ENCODE measurements around the gene IL31. TPM values are rescaled to one million over a fixed set of nuclear protein-coding genes. Genes with fewer than 3 reads are reported as not detected.

The IL31 gene
- total and polyA plus RNA-seq, 2 donors (not counting 3 experiments of a cell fraction or from before 2014, with no cell fraction given) = not detected

GRCh38 chr12:122161682-122162081 lies 12.3 kb downstream of the IL31 start:
- Histone ChIP-seq H3K9me3 (replicated peaks; ENCODE audit: control insufficient read depth, insufficient read depth, low read length) (no peaks in the 10 kb centered on the region), H3K79me2 (ENCODE audit: control insufficient read depth, insufficient read depth, low read length) (no peaks in the 10 kb centered on the region), H3K4me3 (replicated peaks in 1 of 3; ENCODE audit: insufficient read depth in 1 of 3, low read depth in 1 of 3, low read length in 3 of 3) (no peak overlapping the region), H3K27me3 (ENCODE audit: control insufficient read depth in 2 of 2, insufficient read depth in 2 of 2, low read length in 2 of 2) (no peaks in the 10 kb centered on the region), H3K36me3 (ENCODE audit: control insufficient read depth in 2 of 2, extremely low read depth in 1 of 2, insufficient read depth in 2 of 2, low read length in 2 of 2) (no peaks in the 10 kb centered on the region), H3K9me1 (replicated peaks; ENCODE audit: control insufficient read depth, extremely low read depth, insufficient read depth, low read length) (no peaks in the 10 kb centered on the region), H3K27ac (ENCODE audit: insufficient read depth, low read depth, low read length) (no peak overlapping the region), H4K20me1 (replicated peaks; ENCODE audit: control insufficient read depth, extremely low read depth, insufficient read depth, low read length) (no peaks in the 10 kb centered on the region), H2AFZ (ENCODE audit: low read depth, low read length) (no peak overlapping the region), H3K4me1 (ENCODE audit: control insufficient read depth, extremely low read depth, insufficient read depth, low read length) (no peaks in the 10 kb centered on the region), H3K4me2 (ENCODE audit: insufficient read depth, low read length) (no peak overlapping the region), H3K9ac (replicated peaks; ENCODE audit: extremely low read depth, insufficient read depth, low read length) (no peak overlapping the region)
- CTCF ChIA-PET = no interaction called here
- dilution Hi-C loops (cut with MboI; ENCODE audit: extremely low pct_ligation_motif_present, low sequenced_read_pairs) (no loop called here), intact Hi-C loops (cut with micrococcal nuclease) (no loop called here)
- FAIRE-seq (no peak), DNase-seq (ENCODE audit: low read depth, low spot score) (no peak)
- BruUV-seq (replicated peaks) = no TSS peak
- no peak for TF ChIP-seq FOS (IDR thresholded peaks at IDR 0.05; ENCODE audit: borderline replicate concordance, insufficient read depth, low read length)
- TF ChIP-seq POLR2AphosphoS5 (IDR thresholded peaks at IDR 0.05; ENCODE audit: insufficient read depth, low read depth, low read length) = no peak
- TF ChIP-seq EZH2 (IDR thresholded peaks at IDR 0.05; ENCODE audit: borderline replicate concordance, low read depth, low read length, severe bottlenecking) = no peak
- no peak for TF ChIP-seq GATA2 (IDR thresholded peaks at IDR 0.05; ENCODE audit: insufficient read depth, insufficient read length, low read depth, low read length)
- no peak for TF ChIP-seq JUN (IDR thresholded peaks at IDR 0.05; ENCODE audit: borderline replicate concordance, insufficient read depth, insufficient read length, low read depth)
- TF ChIP-seq MYC (IDR thresholded peaks at IDR 0.05; ENCODE audit: low read depth, low read length) = no peak
- no peak for TF ChIP-seq MAX (IDR thresholded peaks at IDR 0.05; ENCODE audit: insufficient read depth, insufficient read length)
- no peak for TF ChIP-seq CTCF (IDR thresholded peaks at IDR 0.05; ENCODE audit: extremely low read depth in 1 of 2, insufficient read depth in 1 of 2, low read depth in 1 of 2, low read length in 2 of 2)
- POLR2A ChIA-PET = no interaction called here

Measured in endothelial cell of umbilical vein (primary cell).